NCI-H1436 (cell line): ENCODE results near the gene TTC28.
"Not testable (repeated sequence)": the region's sequence is repeated elsewhere in the genome, so short reads cannot be mapped to it uniquely, and the experiment has no call there.

Source experiments
- DNase-seq: peaks from one replicate; lab custom pipeline; 2025; lab: John Stamatoyannopoulos, UW

The TTC28 gene

DNA sequence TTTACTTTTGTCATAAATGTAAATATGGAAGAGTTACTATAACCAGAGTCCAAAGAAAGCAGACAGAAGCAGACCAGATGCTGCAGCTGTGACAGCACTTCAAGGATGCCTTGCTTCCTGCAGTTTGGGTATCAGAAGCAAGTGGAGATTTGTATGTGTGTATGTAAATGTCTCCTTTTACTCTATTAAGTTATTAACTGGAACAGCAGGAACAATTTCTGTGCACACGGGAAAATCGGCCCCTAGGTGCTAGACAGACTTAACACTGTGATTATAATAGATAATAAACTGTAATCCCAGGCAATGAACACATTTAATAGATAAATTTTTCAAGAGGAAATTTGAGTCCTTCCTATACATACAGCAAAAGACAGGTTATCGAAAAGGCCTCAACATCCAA lies 582.0 kb downstream of the TTC28 start:
- DNase-seq, result no peak

DNA sequence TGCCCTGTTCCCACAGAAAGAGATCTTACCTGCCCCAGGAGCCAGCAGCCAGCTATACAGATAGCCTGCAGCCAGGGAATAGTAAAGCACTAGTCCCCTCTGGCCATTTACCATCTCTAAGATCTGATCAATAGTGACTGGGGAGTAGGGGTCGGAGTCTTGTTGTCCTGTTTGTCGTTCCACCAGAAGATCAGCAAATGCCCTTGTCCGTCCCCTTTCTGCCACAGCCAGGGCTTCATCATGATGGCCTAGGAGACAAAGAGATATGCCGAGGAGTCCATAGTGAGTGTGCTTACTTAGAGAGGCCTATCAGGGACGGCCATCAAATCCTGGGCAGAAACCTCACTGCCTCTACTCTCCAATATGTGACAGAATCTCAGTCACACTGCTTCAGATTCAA lies 583.5 kb downstream of the TTC28 start:
- no peak for DNase-seq

DNA sequence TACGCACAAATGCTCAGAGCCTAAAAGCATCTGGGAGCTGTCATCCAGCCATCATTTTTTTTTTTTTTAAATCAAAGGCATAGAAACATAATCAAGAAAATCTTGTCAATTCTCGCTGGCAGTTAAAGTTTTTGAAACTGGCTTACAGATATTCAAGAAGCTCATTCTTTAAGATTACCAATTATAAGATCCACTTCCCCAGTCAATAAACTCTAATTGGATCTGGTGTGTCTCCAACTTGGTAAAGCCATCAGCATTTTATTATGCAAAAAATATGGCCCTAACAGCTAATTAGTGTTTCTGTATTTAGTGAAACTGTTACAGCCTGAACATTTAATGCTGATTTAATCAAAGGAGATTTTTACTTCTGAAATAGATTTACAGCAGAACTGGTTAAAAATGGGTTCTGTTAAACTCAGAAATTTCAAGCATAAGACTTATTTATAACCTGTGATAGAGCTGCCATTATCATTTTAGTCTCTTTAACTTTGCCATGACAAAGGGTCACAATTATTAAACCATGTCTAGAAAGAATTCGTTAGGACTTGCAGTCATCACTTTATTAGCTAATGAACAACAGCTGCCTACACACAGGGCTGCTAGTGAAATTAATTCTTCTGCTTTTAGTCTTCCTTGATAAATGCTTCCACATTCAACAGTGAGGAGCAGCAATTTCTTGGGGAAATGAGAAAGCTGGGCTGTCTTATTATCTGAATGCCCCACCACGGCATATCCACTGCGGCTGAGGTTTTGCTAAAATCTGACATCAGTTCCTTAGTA lies 584.1 kb downstream of the TTC28 start:
- no peak for DNase-seq

GRCh38 chr22:28094771-28095170 lies 584.9 kb downstream of the TTC28 start:
- no peak for DNase-seq

- no peak for DNase-seq
Measured at GRCh38 chr22:28093711-28094110, 585.9 kb downstream of the TTC28 start.

GRCh38 chr22:28091486-28091885 lies 588.2 kb downstream of the TTC28 start:
- DNase-seq, result no peak

GRCh38 chr22:28089541-28089940 lies 590.1 kb downstream of the TTC28 start:
- not testable (repeated sequence) for DNase-seq

- no peak for DNase-seq
Measured at GRCh38 chr22:28077166-28077565, 602.5 kb downstream of the TTC28 start.

- no peak for DNase-seq
Measured at GRCh38 chr22:28075358-28075981, 604.2 kb downstream of the TTC28 start.

DNA sequence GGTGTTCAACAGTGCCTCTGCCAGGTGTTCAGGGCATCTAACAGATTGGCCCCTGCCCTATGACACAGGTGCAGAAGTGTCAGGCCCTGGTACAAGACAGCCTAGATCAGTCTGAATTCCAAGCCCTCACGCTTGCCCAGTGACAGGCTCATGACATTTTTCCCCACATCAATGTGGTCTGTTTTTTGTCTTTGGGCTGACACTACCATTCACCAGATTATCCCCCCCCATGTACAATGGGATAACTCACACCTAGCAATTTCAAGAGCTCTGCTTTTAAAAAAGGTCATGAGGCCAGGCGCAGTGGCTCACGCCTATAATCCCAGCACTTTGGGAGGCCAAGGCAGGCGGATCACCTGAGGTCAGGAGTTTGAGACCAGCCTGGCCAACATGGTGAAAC lies 605.1 kb downstream of the TTC28 start:
- DNase-seq, result no peak

DNA sequence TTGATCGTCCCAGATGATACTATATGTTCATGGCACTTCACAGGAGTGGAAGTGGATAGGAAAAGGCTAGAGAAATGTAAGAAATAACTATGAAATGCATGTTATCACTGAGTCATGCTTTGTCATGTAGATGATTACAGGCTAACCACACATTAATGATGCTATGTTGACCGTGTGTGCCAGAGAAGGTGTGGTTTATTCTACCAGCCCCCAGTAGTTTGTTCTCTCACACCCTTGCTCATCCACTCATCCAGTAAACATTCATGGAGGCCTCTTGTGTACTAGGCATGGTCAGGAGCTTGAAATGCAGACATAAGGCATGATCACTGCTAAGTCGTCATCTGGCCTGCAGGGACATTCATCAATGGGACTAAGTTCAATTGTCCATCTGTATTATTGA lies 607.6 kb downstream of the TTC28 start:
- no peak for DNase-seq

DNA sequence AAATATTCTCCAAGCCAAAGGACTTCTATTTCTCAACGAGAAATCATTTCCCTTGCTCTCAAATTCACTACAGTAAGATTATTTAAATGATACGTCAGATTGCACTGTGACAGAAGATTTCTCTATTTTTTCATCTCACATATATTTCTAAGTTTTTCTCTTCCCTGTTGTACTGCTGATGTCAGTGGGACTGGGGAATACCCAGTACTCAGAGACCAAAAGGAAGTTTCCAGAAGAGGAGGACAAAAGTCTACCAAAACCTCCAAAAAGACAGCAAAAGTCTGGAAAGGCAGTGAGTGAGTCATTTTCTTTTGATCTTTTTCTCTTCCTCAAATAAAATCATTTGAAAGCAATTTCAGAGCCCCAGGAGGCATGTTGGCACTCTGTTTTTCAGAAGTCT lies 610.8 kb downstream of the TTC28 start:
- no peak for DNase-seq

- no peak for DNase-seq
Measured at GRCh38 chr22:28064920-28065319, 614.7 kb downstream of the TTC28 start.

DNA sequence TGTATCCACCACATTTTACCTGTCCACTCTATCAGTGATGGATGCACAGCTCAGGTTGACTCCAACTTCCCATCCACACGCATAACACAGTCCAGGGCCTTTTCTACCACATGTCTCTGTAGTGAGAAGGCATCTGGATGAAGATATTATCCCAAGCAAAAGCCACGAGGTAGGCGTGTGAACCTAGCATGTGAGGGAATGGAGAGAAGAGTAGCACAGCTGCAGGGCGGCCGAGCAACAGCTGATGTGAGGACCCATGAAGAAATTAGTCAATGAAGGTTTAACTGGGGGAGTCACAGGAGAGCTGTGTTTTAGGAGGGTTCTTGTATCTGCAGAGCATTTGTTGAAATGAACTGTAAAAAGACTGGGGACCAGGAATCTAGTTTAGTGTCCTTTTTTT lies 616.0 kb downstream of the TTC28 start:
- DNase-seq, result no peak

- not testable (repeated sequence) for DNase-seq
Measured at GRCh38 chr22:28060594-28060993, 619.0 kb downstream of the TTC28 start.

GRCh38 chr22:28058036-28058435 lies 621.6 kb downstream of the TTC28 start:
- DNase-seq, result no peak

DNA sequence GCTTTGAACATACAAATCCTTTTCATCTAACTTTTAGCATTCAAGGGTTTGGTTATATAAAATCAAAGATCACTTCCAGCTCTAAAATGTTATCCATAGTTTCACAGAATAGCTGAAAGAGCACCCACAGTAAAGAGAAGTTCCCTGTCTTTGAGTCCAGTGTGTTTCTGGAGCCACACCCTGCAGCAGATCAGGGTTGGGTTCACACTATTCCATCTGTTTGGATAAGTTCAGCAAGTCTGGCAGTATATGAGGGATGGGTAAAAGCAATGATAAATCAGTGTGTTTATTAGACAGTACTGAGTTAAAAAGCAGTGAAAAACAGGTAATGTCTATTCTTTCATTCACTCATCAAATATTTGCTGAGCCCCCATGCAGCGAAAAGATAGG lies 624.8 kb downstream of the TTC28 start:
- DNase-seq, result no peak

- DNase-seq, result no peak
Measured at GRCh38 chr22:28053896-28054818, 625.5 kb downstream of the TTC28 start.

- DNase-seq, result peak; percentile 72
Measured at GRCh38 chr22:28052825-28053269, 626.8 kb downstream of the TTC28 start.

DNA sequence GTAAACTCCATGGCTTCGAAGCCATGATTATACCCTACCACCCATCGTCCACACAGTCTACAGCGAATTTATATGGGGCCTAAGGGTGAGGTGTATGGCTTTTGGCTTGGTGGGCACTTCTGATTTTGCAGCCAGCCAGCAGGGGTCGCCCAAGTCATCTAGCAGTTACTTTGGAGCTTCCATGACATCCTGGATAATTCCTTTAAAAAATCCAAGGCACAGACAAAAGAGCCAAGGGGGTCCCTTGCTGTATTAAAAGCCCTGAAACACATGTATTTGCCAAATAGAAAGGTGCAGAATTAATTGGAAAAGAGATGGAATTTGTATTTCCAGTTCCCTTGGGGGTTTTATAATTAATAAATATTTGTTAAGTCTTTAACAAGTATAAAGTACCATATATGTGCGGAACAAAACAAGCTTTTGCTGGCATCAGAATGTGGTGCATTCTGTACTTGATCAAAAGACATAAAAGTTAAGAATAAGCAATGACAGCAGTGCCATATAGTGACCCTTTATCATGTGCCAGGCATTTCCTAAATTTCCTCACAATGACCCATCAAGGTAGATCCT lies 627.8 kb downstream of the TTC28 start:
- peak; percentile 40 for DNase-seq

DNA sequence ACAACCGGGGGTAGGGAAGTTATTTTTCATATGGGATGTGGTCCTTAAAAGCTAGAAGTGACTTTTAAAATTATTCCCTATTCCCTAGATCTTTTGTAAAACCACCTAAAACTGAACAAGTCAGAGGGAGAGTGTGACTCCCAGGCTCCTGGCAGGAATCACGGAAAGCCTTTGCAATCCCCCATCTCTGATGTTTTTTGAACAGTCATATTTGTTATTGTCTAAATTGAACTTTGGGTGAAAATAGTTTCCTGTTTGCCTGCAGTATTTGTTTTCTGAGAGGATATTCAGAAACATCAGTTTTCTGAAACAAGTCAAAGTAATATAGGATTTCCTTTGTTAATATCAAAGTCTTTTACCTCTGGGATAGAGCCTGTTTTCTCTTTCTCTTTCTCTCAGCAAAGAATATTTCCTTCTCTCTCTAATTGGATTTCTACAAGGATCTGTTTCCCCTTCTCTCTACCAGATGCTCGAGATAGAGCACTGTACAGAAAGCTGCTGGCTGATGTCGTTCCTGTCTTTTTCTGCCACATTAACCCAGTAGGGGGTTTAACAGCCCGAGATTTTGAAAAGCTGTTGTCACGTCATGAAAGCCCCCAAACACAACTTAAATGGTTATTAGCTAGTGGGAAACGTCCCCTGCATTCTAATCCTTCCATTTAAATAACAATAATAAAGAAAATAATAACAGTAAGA lies 628.4 kb downstream of the TTC28 start:
- no peak for DNase-seq

GRCh38 chr22:28048529-28048928 lies 631.1 kb downstream of the TTC28 start:
- no peak for DNase-seq
